HEK293 (cell line): ENCODE data around the gene RER1.
A peak's percentile ranks its signal among the peaks of the same experiment; 100 is the strongest.

Experiments
- AEBP2 ChIP-seq: fragments of 450-650 bp; formaldehyde crosslinking; IDR thresholded peaks from 2 replicates; pipeline ENCODE4 v1.5.1; 2016; ENCODE audit warnings: missing biosample characterization, missing genetic modification characterization, borderline replicate concordance
- BCL6B ChIP-seq: fragments of 450-650 bp; formaldehyde crosslinking; IDR thresholded peaks from 2 replicates; pipeline ENCODE4 v1.5.1; 2017; ENCODE audit warnings: missing biosample characterization, missing genetic modification characterization
- ELK4 ChIP-seq: IDR thresholded peaks from 2 replicates; pipeline ENCODE4 v1.6.1; 2011; ENCODE audit warnings: mild to moderate bottlenecking, low read depth, low read length, borderline replicate concordance
- HOXD13 ChIP-seq: sonication (generic); formaldehyde crosslinking; IDR thresholded peaks from 2 replicates; pipeline ENCODE4 v1.8.0; 2022; ENCODE audit warnings: missing genetic modification reagents, borderline replicate concordance
- KLF17 ChIP-seq: fragments of 450-650 bp; formaldehyde crosslinking; IDR thresholded peaks from 2 replicates; pipeline ENCODE4 v1.5.1; 2016; ENCODE audit warnings: missing biosample characterization, missing genetic modification characterization
- KLF9 ChIP-seq: fragments of 450-650 bp; formaldehyde crosslinking; IDR thresholded peaks from 2 replicates; pipeline ENCODE4 v1.5.1; 2016; ENCODE audit warnings: missing biosample characterization, missing genetic modification characterization, low read depth
- MZF1 ChIP-seq: fragments of 450-650 bp; formaldehyde crosslinking; IDR thresholded peaks from 2 replicates; pipeline ENCODE4 v1.5.1; 2017; ENCODE audit warnings: missing biosample characterization, missing genetic modification characterization, borderline replicate concordance
- ZBTB26 ChIP-seq: fragments of 450-650 bp; formaldehyde crosslinking; optimal IDR thresholded peaks from 2 replicates; pipeline ENCODE3; 2016; ENCODE audit warnings: missing biosample characterization, mild to moderate bottlenecking, missing genetic modification characterization
- ZBTB44 ChIP-seq: fragments of 450-650 bp; IDR thresholded peaks from 2 replicates; pipeline ENCODE4 v1.5.1; 2018; ENCODE audit warnings: missing biosample characterization, mild to moderate bottlenecking, missing genetic modification characterization
- ZBTB7A ChIP-seq: fragments of 450-650 bp; formaldehyde crosslinking; IDR thresholded peaks from 2 replicates; pipeline ENCODE4 v1.5.1; 2016; ENCODE audit warnings: low read depth, missing biosample characterization, missing genetic modification characterization
- ZFHX2 ChIP-seq: fragments of 450-650 bp; formaldehyde crosslinking; conservative IDR thresholded peaks from 2 replicates; pipeline ENCODE4 v1.5.1; 2016; ENCODE audit warnings: missing biosample characterization, missing genetic modification characterization
- ZFP69B ChIP-seq: fragments of 450-650 bp; formaldehyde crosslinking; IDR thresholded peaks from 2 replicates; pipeline ENCODE4 v1.5.1; 2016; ENCODE audit warnings: missing biosample characterization, missing genetic modification characterization
- ZNF112 ChIP-seq: fragments of 450-650 bp; formaldehyde crosslinking; IDR thresholded peaks from 2 replicates; pipeline ENCODE4 v1.5.0; 2017; ENCODE audit warnings: missing biosample characterization, missing genetic modification characterization
- ZNF169 ChIP-seq: fragments of 450-650 bp; formaldehyde crosslinking; IDR thresholded peaks from 2 replicates; pipeline ENCODE4 v1.5.1; 2016; ENCODE audit warnings: missing biosample characterization, missing genetic modification characterization
- ZNF2 ChIP-seq: fragments of 450-650 bp; formaldehyde crosslinking; IDR thresholded peaks from 2 replicates; pipeline ENCODE4 v1.5.1; 2016; ENCODE audit warnings: missing biosample characterization, missing genetic modification characterization
- ZNF24 ChIP-seq: fragments of 450-650 bp; formaldehyde crosslinking; IDR thresholded peaks from 2 replicates; pipeline ENCODE4 v1.5.1; 2016; ENCODE audit warnings: missing biosample characterization, missing genetic modification characterization
- ZNF248 ChIP-seq: fragments of 450-650 bp; formaldehyde crosslinking; IDR thresholded peaks from 2 replicates; pipeline ENCODE4 v1.5.1; 2017; ENCODE audit warnings: missing biosample characterization, missing genetic modification characterization
- ZNF324 ChIP-seq: fragments of 450-650 bp; formaldehyde crosslinking; IDR thresholded peaks from 2 replicates; pipeline ENCODE4 v1.5.1; 2016; ENCODE audit warnings: missing biosample characterization, missing genetic modification characterization
- ZNF341 ChIP-seq: fragments of 450-650 bp; formaldehyde crosslinking; IDR thresholded peaks from 2 replicates; pipeline ENCODE4; 2016; ENCODE audit warnings: low read depth, missing biosample characterization, missing genetic modification characterization
- ZNF404 ChIP-seq: fragments of 450-650 bp; formaldehyde crosslinking; IDR thresholded peaks from 2 replicates; pipeline ENCODE4 v1.5.1; 2017; ENCODE audit warnings: missing biosample characterization, missing genetic modification characterization
- ZNF521 ChIP-seq: fragments of 450-650 bp; formaldehyde crosslinking; IDR thresholded peaks from 2 replicates; pipeline ENCODE4 v1.5.1; 2017; ENCODE audit warnings: missing biosample characterization, mild to moderate bottlenecking, missing genetic modification characterization
- ZNF544 ChIP-seq: fragments of 450-650 bp; formaldehyde crosslinking; IDR thresholded peaks from 2 replicates; pipeline ENCODE4 v1.5.0; 2017; ENCODE audit warnings: missing biosample characterization, missing genetic modification characterization
- ZNF645 ChIP-seq: fragments of 450-650 bp; formaldehyde crosslinking; IDR thresholded peaks from 2 replicates; pipeline ENCODE4; 2016; ENCODE audit warnings: missing biosample characterization, missing genetic modification characterization
- ZNF76 ChIP-seq: fragments of 450-650 bp; formaldehyde crosslinking; IDR thresholded peaks from 2 replicates; pipeline ENCODE4; 2016; ENCODE audit warnings: low read depth, missing biosample characterization, missing genetic modification characterization, borderline replicate concordance
- ZNF785 ChIP-seq: fragments of 450-650 bp; formaldehyde crosslinking; IDR thresholded peaks from 2 replicates; pipeline ENCODE4 v1.5.1; 2016; ENCODE audit warnings: missing biosample characterization, missing genetic modification characterization

Gene RER1

GRCh38 chr1:2412395-2412772 lies 20.7 kb downstream of the RER1 start, which contains the start of gene PEX10 (continued):
- TF ChIP-seq ZNF645 (tag by site-specific recombination) (no peak), AEBP2 (tag by site-specific recombination) (no peak), HOXD13 (CRISPR knock-in tag) (no peak), MZF1 (tag by site-specific recombination) (no peak), ZNF785 (tag by site-specific recombination) (no peak), KLF17 (no peak), ZNF521 (no peak), ZNF2 (tag by site-specific recombination) (no peak), ZNF248 (tag by site-specific recombination) (no peak), ZNF112 (tag by site-specific recombination) (no peak), ZNF341 (no peak), ZNF76 (tag by site-specific recombination) (no peak), ZFHX2 (tag by site-specific recombination) (peak; percentile 75), ZFP69B (tag by site-specific recombination) (no peak), ZNF24 (tag by site-specific recombination) (no peak), ELK4 (no peak), ZBTB7A (tag by site-specific recombination) (no peak), BCL6B (no peak), ZNF169 (tag by site-specific recombination) (no peak), ZNF324 (no peak), KLF9 (tag by site-specific recombination) (peak; percentile 96), ZNF544 (no peak), ZBTB26 (tag by site-specific recombination) (peak; percentile 19), ZNF404 (tag by site-specific recombination) (no peak), ZBTB44 (no peak)
